GM21515 (cell line): ENCODE results near the gene CHIA.

ENCODE experiments used
- ATAC-seq: cut with Tn5 transposase; IDR thresholded peaks from one replicate; pipeline ENCODE4 v1.9.1; 2021; ENCODE audit not compliant: unreplicated experiment

The CHIA gene

GRCh38 chr1:111361761-111362160, 71.1 kb downstream of the CHIA start:
- ATAC-seq, result no peak

DNA sequence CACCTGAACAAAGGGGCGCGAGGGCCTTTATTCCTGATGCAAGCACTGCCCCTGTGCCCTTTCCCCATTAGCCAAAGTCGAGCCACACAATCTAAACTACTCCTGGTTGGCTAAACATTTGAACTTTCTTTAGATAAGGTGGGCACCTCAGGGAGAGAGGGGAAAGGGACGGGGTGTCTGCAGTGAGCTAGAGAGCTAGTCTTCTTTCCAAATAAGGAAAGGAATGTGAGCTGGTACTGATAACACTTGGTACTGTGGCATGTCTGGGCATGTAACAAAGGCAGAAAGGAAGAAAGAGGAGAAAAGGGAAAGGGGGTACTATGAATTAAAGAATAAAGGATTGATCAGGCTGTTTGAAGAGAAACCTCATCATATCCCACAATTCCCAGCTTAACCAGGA, 74.0 kb downstream of the CHIA start:
- ATAC-seq, result no peak

GRCh38 chr1:111366256-111366655, 75.6 kb downstream of the CHIA start:
- no peak for ATAC-seq

- ATAC-seq, result no peak
Measured at GRCh38 chr1:111369177-111369576, 78.5 kb downstream of the CHIA start.

GRCh38 chr1:111369645-111370044, 79.0 kb downstream of the CHIA start:
- no peak for ATAC-seq
